ENCODE measurements around the gene BOK.
"Not testable (repeated sequence)": the region's sequence is repeated elsewhere in the genome, so short reads cannot be mapped to it uniquely, and the experiment has no call there.

BOK gene

DNA sequence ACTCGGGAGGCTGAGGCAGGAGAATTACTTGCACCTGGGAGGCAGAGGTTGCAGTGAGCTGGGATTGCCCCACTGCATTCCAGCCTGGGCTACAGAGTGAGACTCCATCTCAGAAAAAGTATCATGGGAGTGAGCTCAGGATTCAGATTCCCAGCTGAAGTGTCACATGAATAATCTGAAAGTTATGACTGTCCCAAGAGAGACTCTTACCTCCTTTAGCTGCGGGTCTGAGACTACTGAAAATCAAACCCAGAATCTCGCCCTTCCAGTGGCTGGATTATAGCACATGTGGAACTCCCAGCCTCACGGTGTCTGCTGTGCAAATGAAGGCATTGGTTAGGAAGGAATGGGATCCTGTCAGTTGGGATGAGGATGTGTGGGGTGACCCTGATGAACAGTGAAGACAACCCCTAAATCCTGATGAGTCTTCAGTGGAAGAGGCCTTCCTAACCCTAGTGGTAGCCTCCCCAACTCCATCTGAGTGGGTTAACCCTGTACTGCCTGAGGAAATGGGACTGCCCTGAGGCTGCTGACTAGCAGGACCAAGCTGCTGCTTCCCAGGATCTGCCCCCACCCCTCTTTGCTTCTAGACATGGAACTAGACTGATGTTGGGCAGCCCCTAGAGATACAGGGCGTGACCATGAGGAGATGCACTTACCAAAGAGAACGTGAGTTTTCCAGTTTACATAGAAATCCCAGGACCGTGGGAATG is 16.5 kb downstream of the BOK start:
- no peak for DNase-seq

DNA sequence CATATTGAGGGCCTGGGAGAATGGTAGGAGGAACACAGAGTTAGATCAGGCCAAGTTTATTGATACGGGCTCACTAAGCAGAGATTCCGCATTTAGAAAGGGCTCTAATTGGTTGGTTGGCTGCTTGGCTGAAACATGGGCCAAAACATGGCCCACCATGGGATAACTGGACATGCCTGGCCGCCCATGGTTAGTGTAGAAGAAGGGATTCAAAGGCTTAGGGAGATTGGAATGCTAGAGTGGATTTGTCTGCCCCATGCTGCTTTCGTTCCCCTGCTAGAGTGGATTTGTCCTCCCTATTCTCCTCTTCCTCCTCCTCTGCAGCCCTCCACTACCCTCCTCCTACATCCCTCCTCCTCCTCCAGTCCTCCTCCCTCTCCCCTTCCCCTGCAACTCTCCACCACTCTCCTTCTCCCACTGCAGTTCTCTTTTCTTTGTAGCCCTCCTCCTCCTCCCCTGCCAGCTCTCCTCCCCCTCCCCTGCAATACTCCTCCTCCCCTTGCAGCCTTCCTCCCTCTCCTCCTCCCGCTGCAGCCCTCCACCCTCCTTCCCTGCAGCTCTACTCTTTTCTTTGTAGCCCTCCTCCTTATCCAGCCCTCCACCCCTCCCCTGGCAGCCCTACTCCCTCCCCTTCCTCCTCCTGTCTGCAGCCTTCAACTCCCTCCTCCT is 17.2 kb downstream of the BOK start:
- no peak for DNase-seq

DNA sequence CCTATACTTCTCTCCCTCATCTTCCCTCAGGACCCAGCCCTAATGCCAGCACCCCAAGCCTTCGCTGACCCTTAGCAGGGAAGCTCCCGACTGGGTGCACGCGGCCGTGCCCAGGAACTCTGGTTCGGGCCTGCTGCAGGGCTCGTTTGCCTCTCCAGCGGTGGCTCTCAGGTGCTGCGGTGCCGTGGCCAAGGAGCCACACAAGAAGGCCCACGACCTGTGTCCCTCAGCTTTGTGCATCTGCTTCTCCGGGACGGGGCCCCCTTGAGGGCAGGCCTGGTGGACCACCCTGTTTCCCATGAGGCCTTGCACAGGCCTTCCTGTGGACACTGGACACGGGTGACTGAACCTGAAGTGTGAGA is 17.7 kb downstream of the BOK start:
- DNase-seq = no peak

DNA sequence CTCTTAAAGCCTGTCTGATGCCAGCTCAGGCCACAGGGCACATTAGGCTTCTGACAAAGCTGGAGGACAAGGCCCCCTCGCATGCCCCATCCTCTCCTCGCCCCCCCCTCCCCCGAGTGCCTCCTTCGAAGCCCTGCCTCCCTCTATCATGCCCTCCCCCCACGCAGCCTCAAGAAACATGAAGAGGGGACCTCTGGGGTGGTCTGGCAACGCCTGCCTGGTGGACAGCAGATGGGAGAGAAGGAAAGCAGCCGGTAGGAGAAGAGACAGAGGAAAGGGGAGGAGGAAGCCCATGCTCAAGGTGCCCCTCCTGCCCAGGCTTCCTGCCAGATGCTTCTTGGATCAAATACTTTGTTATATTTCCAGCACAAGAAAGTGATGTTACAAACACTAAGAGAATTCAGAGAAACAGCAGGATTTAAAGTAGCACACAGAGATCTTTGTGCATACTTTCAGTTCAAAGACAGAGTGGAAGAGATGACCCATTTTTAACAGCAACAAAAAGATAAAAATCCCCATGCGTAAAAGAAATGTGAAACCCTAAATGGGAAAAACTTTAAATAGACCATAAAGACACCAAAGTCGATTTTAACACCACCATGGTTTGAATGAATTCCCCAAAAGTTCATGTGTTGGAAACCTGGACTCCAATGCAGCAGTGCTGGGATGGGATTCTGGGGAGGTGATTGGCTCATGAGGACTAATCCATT is 19.0 kb downstream of the BOK start:
- DNase-seq = no peak

DNA sequence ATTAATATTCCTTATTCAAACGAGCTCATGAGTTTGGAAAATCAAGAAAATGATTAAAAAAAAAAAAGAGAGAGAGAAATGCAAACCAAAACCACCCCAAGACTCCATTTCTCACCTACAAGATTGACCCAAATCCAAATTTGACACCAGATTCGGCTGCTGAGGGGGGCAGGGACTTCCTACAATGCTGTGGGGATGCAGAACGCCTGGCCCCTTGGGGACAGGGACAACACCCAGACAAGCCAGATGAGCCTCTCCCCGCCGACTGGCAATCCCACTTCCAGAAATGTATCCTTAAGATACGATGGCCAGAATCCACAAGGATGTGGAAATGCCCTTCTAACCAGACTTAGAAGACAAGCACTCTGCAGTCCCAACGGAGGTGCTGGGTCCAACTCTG is 20.7 kb downstream of the BOK start:
- no peak for DNase-seq

DNA sequence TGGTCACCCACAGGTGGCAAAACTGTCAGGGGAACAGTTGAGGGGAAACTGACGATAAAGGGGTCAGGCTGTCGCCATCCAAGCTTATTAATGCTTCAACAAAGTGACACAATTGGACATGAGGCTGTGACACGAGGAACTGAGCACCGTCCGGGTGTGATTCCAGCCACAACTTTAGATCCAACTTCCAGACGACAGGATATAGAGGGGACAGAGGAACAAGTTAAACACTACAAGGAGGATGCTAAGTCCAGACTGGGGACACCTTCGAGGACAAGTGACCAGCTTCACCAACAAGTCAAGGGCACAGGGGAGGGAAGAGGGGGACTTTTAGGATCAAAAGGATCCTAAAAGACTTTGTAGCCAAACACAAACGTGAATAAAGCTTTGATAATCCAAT is 23.8 kb downstream of the BOK start:
- no peak for DNase-seq

DNA sequence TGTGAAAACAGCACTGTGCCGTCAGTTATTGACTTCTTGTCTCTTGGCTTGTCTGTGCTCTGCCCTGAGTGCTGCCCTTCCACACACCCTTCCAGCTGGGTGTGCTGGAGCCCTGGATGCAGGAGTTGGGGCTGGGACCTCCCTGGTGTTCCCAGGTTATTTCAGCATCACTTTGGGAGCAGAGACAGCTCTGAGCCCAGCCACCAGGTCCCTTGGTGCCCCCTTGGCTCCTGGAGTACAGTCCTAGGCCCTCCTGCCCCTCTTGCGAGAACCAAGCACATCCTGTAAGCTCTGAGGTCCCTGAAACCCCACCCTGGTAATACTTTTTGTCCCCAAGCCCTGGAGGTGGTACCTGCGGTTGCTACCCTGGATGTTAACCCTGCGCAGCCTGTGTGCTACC is 24.3 kb downstream of the BOK start:
- no peak for DNase-seq

DNA sequence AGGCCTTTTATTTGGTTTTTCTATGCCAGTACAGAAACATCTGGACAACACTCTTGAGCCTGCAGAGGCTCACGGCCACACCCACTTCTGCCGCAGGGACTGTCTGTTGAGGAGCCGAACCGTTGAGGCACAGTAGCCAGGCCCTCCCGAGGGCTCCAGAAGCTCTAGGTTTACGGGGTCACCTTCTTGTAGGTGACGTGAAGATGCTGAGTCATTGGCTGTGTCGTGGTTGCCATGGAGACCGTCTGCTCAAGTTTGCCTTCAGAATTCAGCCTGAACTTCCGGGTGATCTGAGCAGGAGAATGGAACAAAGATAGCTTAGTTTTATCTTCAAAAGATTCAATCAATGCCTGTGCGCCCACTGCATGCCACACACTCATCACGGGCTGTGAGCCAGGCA is 25.9 kb downstream of the BOK start:
- no peak for DNase-seq

DNA sequence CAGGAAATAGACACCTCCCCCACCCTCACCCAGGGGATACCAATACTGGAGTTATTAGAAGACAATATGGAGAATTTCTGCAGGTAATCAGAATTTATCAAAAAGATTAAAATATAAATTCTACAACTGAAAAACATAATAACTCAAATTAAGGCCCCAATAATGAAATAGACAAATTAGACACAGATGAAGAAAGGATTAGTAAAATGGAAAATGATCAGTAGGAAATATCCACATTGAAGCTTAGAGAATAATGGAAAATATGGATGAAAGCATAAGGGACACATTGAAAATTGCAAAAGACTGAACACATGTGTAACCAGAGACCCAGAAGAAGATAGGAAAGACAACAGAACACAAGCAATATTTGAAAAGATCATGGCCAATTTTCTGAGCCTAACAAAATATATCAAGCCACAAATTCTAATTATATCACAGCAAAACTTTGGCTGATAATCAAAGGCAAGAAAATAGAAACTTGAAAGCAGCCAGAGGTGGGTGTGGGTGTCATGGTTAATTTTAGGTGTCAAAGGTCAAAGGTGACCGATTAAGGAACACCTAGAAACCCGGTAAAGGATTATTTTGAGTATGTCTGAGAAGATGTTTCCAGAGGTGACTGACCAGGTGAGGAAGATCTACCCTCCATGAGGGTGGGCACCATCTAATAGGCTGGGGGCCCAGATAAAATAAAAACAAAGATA is 28.2 kb downstream of the BOK start:
- DNase-seq = no peak

DNA sequence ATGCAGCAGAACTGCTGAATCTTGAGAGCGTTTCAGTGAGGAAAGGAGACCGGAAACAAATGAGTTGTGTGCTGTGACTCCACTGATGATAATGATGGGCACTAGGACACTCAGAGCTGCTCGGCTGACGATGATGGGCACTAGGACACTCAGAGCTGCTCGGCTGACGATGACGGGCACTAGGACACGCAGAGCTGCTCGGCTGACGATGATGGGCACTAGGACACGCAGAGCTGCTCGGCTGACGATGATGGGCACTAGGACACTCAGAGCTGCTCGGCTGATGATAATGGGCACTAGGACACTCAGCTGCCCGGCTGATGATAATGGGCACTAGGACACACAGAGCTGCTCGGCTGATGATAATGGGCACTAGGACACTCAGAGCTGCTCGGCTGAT is 31.3 kb downstream of the BOK start:
- not testable (repeated sequence) for DNase-seq

DNA sequence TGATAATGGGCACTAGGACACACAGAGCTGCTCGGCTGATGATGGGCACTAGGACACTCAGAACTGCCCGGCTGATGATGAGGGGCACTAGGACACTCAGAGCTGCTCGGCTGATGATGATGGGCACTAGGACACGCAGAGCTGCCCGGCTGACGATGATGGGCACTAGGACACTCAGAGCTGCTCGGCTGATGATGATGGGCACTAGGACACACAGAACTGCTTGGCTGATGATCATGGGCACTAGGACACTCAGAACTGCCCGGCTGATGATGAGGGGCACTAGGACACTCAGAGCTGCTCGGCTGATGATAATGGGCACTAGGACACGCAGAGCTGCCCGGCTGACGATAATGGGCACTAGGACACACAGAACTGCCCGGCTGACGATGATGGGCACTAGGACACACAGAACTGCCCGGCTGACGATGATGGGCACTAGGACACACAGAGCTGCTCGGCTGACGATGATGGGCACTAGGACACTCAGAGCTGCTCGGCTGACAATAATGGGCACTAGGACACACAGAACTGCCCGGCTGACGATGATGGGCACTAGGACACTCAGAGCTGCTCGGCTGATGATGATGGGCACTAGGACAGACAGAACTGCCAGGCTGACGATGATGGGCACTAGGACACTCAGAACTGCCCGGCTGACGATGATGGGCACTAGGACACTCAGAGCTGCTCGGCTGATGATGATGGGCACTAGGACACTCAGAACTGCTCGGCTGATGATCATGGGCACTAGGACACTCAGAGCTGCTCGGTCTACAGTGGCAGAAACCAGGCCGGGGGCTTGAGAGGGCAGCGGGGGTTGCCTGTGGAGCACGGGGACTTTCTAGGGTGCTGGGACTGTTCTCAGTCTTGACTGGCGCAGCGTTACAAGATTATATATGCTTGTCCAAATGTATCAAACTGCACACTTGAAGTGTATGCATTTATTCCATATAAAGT is 32.2 kb downstream of the BOK start:
- not testable (repeated sequence) for DNase-seq

DNA sequence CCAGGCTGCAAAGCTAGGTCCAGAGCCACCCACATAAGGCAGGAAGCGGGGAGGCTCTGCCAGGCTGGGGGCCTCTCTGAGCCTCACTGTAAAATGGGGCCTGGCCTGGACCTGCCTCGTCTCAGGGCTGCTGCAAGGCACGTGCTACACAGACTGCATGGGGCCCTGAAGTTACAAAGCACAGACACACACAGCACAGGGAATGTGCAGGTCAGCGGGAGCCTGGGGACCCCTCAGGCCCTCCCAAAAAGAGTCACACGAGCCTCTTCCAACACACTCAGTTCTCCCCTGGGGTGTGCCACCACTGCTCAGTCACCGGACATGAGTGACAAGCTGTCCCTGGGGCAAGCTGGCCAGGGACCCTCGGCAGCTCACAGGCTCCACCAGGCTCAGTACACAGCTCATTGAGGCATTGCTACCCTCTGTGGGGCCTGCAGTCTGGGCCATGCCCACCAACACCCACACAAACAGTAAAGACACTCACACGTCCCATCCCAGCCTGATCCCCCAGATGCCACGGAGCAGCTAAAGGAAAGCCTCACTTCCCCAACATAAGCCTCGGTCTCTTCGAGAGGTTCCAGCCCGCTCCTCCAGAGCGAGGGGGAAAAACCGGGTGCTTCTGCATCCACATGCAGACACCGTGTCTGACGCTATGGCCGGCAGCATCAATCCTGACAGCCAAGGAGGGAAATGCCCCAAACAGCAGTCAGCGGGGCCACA is 33.7 kb downstream of the BOK start:
- DNase-seq = no peak

DNA sequence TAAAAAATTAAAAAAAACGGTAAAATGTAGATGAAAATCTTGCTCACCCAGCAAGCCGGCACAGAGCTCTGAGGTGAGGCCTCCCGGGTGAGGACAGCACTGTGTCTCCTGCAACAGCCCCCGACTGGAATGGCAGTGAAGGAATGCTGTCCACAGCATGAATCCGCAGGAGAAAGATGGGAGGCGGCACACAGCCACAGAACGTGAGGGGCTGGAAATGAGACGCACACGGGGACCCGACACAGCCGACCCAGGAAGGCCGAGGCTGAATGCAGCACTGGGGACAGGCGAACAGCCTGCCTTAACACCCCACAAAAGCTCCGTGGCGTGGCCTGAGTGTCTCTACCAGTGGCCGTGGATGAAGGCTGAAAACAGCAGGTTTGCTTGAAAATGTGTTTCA is 34.7 kb downstream of the BOK start:
- no peak for DNase-seq

DNA sequence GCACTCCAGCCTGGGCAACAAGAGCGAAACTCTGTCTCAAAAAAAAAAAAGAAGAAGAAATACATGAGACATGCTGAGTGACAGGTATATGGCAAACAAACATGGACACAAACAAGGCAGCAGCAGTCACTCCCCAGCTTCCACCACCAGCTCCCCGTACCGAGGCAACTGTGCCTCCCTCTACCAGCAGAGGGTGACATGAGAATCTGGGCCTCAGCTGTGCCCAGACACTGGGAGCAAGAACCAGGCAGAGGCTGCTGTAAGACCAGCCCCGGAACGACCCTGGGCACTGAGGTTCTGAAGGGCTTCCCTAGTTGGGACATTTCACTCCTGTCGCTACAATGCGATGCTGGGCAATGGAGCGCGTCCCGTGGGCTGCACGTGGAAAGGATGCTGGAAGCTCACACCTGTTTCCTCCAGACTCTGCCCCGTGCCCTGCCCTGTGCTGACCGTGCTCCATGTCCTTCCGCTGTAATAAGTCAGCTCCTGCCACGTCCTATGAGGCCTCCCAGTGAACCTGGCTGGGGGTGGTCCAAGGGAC is 37.1 kb downstream of the BOK start:
- DNase-seq = no peak

DNA sequence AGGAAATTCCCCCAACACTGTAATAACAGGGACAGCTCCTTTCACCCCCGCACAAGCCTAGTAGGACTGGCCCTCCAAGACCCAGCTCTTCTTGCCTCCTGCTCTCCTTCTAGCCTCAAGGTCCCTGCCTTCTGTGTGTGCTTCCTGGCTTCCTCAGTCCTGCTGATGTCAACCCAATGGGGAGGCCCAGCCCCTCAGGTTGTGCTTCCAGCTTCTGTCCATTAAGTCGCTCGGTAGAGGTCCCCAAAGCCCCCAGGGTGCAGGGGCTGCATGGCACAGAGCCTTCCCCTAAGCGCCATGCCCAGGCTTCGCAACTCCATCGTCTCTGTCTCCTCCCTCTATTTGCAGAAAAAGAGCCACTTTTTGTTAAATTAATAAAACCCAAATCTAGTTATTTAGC is 39.0 kb downstream of the BOK start:
- no peak for DNase-seq

DNA sequence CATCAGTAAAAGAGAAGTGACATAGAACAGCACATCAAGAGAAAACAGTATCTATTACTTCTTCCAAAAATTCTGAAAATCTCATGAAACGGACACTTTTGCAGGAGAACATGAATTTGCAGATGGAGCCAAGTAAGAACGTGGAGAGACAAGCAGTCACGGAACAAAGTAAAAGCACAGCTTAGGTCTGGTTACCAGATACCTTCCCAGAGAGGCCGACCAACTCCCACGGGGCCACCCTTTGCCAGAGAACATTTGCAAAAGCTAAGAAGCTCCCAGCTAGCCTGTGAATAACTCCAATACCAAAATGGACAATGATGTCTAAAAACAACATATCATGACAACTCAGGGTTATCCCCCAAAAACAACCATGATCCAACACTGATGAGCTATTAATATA is 39.5 kb downstream of the BOK start:
- DNase-seq = no peak

DNA sequence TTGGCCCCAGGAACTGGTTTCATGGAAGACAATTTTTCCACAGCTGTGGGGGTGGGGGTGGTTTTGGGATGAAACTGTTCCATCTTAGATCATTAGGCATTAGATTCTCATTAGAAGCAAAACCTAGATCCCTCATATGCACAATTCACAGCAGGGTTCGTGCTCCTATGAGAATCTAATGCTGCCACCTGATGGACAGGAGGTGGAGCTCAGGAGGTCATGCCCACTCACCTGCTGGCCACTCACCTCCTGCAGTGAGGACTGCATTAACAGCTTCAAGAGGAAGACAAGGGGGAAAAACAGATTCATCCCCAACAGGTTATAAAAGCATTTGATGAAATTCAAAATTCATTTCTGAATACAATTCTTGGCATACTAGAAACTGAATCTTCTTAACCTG is 39.9 kb downstream of the BOK start:
- no peak for DNase-seq

DNA sequence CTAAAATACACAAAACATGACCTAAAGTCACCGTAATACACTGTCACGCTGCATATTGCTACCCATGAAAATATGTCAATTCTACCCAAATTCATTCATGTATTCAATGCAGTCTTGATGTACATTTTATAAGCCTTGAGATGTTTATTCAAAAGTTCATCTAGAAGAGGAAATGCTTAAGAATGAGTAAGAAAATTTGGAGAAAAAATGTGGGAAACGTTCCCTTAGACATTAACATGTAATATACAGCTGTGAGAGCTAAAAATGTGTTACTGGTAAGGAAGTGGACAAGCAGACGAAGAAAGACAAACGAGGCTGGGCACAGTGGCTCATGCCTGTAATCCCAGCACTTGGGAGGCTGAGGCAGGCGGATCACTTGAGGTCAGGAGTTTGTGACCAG is 41.1 kb downstream of the BOK start:
- no peak for DNase-seq

DNA sequence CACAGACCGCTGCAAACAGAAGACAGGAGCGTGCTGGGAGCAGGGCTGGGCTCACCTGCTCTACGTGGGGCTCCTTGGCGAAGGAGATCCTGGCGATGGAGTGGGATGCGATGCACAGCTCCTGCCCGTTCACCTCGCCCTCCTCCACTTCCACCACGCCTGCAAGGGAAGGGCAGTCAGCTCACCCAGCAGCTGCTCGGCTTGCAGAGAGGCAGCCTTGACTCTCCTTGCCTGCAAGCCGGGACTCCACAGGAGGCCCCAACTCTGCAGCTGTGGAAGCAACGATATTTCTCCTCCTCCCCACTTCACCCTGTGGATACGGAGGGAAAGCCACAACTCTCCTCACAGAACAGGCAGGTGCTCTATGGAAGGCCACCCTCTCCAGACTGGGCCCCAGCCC is 43.3 kb downstream of the BOK start:
- DNase-seq = no peak

DNA sequence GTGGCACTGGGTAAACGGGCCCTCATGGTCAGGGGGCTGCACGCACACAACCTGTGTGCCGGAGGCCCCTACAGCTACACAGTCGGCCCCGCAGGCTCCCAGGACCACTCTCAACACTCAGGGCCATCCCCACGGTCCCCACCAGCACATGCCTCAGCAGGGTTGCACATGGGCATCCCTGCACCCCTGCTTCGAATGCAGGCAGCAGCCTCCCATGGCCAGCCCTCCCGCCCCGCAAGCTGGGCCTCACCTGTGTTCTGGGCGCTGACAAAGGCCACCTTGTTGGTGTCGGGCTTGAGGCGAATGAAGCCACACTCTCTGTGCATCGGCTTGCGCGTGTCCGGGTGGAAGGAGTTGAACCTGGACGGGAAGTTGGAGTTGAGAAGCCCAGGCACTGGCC is 44.2 kb downstream of the BOK start:
- no peak for DNase-seq

DNA sequence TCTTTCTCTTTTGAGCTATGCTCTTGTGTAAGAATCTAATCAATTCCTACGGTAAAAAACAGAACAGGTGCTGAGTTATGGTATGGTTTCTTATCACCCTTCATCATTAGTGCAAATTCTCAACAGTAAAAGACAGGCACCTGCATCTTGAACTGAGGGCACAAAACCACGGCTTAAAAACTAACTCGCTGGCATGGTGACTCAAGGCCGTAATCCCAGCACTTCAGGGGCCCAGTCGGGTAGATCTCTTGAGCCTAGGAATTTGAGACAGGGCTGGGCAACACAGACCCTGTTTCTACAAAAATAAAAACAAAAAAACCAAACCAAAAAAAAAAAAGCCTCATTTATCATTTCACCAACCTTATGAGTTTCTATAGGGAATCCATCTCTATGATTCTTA is 45.1 kb downstream of the BOK start:
- no peak for DNase-seq

DNA sequence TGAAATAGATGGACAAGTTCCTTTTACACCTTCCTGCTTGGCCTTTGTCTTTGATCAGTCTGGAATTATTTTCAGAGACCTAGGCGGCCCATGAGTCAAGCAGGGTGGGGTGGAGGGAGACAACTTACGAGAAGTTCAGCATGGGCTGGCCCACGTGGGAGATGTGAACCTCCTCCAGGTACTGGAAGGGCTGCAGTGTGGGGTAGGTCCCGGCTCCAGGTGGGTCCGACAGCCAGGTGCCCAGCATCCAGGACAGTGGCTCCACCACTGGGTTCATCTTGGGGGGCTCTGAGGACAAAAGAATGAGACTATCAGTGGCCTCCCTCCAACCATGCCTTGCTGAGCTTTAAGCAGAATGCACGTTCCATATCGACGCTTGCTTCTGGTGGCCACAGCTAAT is 47.6 kb downstream of the BOK start:
- no peak for DNase-seq

All from effector CD8-positive, alpha-beta T cell (primary cell).